Neural crest cell (in vitro differentiated cells): ENCODE results near the gene CASK. TPM values are rescaled to one million over a fixed set of nuclear protein-coding genes. Genes with fewer than 3 reads are reported as not detected.

ENCODE experiments used
- DNase-seq: peaks from one replicate; pipeline ENCODE4 v3.0.0; 2021; ENCODE audit warnings: low read depth, mixed read lengths, low spot score
- H3K27ac Mint-ChIP-seq: one replicate; pipeline ENCODE4 v1.8.0; 2021; ENCODE audit warnings: mild to moderate bottlenecking, mixed read lengths; ENCODE audit not compliant: unreplicated experiment
- H3K27me3 Mint-ChIP-seq: 2 replicates; pipeline ENCODE4 v1.8.0; 2021; ENCODE audit warnings: low read depth, mild to moderate bottlenecking, mixed read lengths
- H3K36me3 Mint-ChIP-seq: 2 replicates; pipeline ENCODE4 v1.8.0; 2021; ENCODE audit warnings: low read depth, mild to moderate bottlenecking, mixed read lengths
- H3K4me1 Mint-ChIP-seq: 2 replicates; pipeline ENCODE4 v1.8.0; 2021; ENCODE audit warnings: mixed read lengths
- H3K4me3 Mint-ChIP-seq: one replicate; pipeline ENCODE4 v1.8.0; 2021; ENCODE audit warnings: mild to moderate bottlenecking, mixed read lengths
- H3K9me3 Mint-ChIP-seq: 2 replicates; pipeline ENCODE4 v1.8.0; 2021; ENCODE audit warnings: mixed read lengths
- total RNA-seq: library from RNA; stranded (reverse); gene quantifications from 2 replicates; pipeline ENCODE4 v1.2.1, GENCODE V29; 2021
- TF ChIP-seq, protein P1 (sequence below): fragments of 200-600 bp; sonication (generic); conservative IDR thresholded peaks from 2 replicates; pipeline ENCODE4 v1.5.0; 2021; ENCODE audit warnings: antibody characterized with exemption, mild to moderate bottlenecking

Gene CASK
- total RNA-seq, 1 donor from 2014 or later = 57.8 TPM

- no peaks in the 10 kb centered on the region for H3K4me1 Mint-ChIP-seq
These were observed 85.9 kb downstream of the CASK start for GRCh38 chrX:41837270-41837944.

GRCh38 chrX:41828826-41829225 is 94.5 kb downstream of the CASK start:
- DNase-seq = no peak
- TF ChIP-seq, protein P1, sequence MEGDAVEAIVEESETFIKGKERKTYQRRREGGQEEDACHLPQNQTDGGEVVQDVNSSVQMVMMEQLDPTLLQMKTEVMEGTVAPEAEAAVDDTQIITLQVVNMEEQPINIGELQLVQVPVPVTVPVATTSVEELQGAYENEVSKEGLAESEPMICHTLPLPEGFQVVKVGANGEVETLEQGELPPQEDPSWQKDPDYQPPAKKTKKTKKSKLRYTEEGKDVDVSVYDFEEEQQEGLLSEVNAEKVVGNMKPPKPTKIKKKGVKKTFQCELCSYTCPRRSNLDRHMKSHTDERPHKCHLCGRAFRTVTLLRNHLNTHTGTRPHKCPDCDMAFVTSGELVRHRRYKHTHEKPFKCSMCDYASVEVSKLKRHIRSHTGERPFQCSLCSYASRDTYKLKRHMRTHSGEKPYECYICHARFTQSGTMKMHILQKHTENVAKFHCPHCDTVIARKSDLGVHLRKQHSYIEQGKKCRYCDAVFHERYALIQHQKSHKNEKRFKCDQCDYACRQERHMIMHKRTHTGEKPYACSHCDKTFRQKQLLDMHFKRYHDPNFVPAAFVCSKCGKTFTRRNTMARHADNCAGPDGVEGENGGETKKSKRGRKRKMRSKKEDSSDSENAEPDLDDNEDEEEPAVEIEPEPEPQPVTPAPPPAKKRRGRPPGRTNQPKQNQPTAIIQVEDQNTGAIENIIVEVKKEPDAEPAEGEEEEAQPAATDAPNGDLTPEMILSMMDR = no peak
- peaks cover 8% of the 10 kb centered on the region for H3K9me3 Mint-ChIP-seq
- peaks cover 4% of the 10 kb centered on the region for H3K4me1 Mint-ChIP-seq
- no peak overlapping the region for H3K27ac Mint-ChIP-seq
- no peaks in the 10 kb centered on the region for H3K27me3 Mint-ChIP-seq
- H3K36me3 Mint-ChIP-seq = peaks cover 17% of the 10 kb centered on the region
- H3K4me3 Mint-ChIP-seq = no peak overlapping the region

More at GRCh38 chrX:41837270-41837944, 85.9 kb downstream of the CASK start:
- TF ChIP-seq, protein P1 = no peak
- Mint-ChIP-seq H3K27ac (no peak overlapping the region), H3K36me3 (peaks cover 29% of the 10 kb centered on the region), H3K4me3 (no peak overlapping the region), H3K9me3 (peaks cover 8% of the 10 kb centered on the region), H3K27me3 (no peaks in the 10 kb centered on the region)
- DNase-seq = no peak

DNA sequence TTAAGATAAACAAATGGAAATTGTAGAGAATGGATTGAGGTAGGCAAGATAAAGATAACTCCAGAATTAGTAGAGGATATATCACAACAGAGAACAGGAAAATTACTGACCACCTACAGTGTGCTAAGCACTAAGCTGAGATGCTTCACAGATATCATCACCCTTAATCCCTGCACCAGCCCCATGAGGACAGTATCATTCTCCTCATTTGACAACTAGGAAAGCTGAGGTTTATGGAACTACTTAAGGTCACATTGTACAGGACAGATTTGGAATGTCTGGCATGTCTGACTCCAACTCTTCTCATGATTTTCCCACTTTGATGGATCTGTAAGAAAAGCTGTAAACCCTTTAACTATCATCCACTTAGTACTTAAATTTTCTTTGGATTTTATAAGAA is 95.5 kb downstream of the CASK start:
- Mint-ChIP-seq H3K27ac (no peak overlapping the region), H3K4me1 (peaks cover 4% of the 10 kb centered on the region), H3K27me3 (no peaks in the 10 kb centered on the region), H3K4me3 (no peak overlapping the region), H3K36me3 (peaks cover 16% of the 10 kb centered on the region), H3K9me3 (peaks cover 8% of the 10 kb centered on the region)
- TF ChIP-seq, protein P1 = no peak
- no peak for DNase-seq

GRCh38 chrX:41825796-41826195 is 97.6 kb downstream of the CASK start:
- H3K4me3 Mint-ChIP-seq = no peak overlapping the region
- no peak overlapping the region for H3K27ac Mint-ChIP-seq

DNA sequence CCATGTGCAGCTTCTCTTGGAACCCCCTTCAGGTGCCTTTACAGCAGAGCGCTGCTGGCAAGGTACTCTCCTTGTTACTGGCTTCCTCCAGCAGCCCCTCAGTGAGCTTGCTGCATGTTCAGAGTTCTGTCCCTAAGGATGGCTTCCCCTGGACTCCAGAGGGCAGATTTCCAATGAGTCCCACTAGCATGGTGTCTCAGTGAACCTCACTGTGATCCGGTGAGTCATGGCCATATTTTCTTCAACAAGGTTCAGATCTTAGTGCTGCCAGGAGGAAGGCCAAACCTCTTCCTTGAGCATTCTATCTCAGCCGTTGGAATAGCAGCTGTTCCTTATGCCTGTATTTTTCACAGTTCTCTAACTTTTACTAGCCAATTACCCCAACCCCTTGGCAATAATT is 98.8 kb downstream of the CASK start:
- no peak for DNase-seq
- TF ChIP-seq, protein P1 = no peak
- no peak overlapping the region for H3K4me3 Mint-ChIP-seq
- H3K27ac Mint-ChIP-seq = no peak overlapping the region
- H3K4me1 Mint-ChIP-seq = no peaks in the 10 kb centered on the region
- H3K36me3 Mint-ChIP-seq = peaks cover 16% of the 10 kb centered on the region
- H3K9me3 Mint-ChIP-seq = no peaks in the 10 kb centered on the region
- no peaks in the 10 kb centered on the region for H3K27me3 Mint-ChIP-seq

More at GRCh38 chrX:41825796-41826195, 97.6 kb downstream of the CASK start:
- no peaks in the 10 kb centered on the region for H3K4me1 Mint-ChIP-seq
- H3K9me3 Mint-ChIP-seq = peaks cover under 1% of the 10 kb centered on the region
- peaks cover 17% of the 10 kb centered on the region for H3K36me3 Mint-ChIP-seq
- TF ChIP-seq, protein P1 = no peak
- DNase-seq = no peak
- H3K27me3 Mint-ChIP-seq = no peaks in the 10 kb centered on the region
